ENCODE results near the gene VSTM2L. TPM values are rescaled to one million over a fixed set of nuclear protein-coding genes. Genes with fewer than 3 reads are reported as not detected.

VSTM2L gene
- total and polyA plus RNA-seq, 9 of the 15 experiments (the other 6 are each of a cell fraction or from before 2014, with no cell fraction given): not detected

- DNase-seq (ENCODE audit: extremely low read depth in 1 of 4, low spot score in 3 of 4): no peak
- TF ChIP-seq TFAP4 (CRISPR knock-in tag; IDR thresholded peaks at IDR 0.05; ENCODE audit: borderline replicate concordance): no peak
Measured at GRCh38 chr20:37972256-37973058, 69.5 kb downstream of the VSTM2L start.

More at GRCh38 chr20:37972256-37973058, 69.5 kb downstream of the VSTM2L start:
- no peaks in the 10 kb centered on the region for H3K9me3 ChIP-seq (replicated peaks; ENCODE audit: control insufficient read depth, insufficient read depth, low read depth, low read length)
- peak overlapping the region; percentile 58 for H3K27ac ChIP-seq (ENCODE audit: extremely low read depth, low read depth, low read length)
- no peaks in the 10 kb centered on the region for H3K9me1 ChIP-seq (ENCODE audit: control insufficient read depth, insufficient read depth, low read length)
- H3K79me2 ChIP-seq (ENCODE audit: control insufficient read depth, insufficient read depth, low read length): no peaks in the 10 kb centered on the region
- FAIRE-seq (no peak), ATAC-seq (no peak)
- intact Hi-C loops (cut with micrococcal nuclease) (no loop called here), in situ Hi-C loops (cut with MboI) (no loop called here)
- H3K4me1 ChIP-seq (replicated peaks in 1 of 2; ENCODE audit: control insufficient read depth in 2 of 2, insufficient read depth in 2 of 2, low read length in 2 of 2): peaks cover 6 to 11% of the 10 kb centered on the region in 2 experiments; a peak in 3 of 5 replicates
- peak overlapping the region in 1 of 2 experiments; percentile 12; a peak in 1 of 4 replicates for H3K9ac ChIP-seq (ENCODE audit: insufficient read depth in 1 of 2, low read depth in 2 of 2, low read length in 2 of 2)
- no TSS peak for BruUV-seq (replicated peaks)
- H3K4me2 ChIP-seq (ENCODE audit: insufficient read depth, low read length): peak overlapping the region; percentile 48; the same call in 1 of the 2 replicates
- no peaks in the 10 kb centered on the region for H3K27me3 ChIP-seq (ENCODE audit: control insufficient read depth in 2 of 2, insufficient read depth in 2 of 2, low read length in 2 of 2)
- ChIA-PET CTCF (ENCODE audit: low intra/inter-chr PET ratio) (no interaction called here), POLR2A (interaction anchor here (1.3 to 2.9 kb wide), 2 partner anchors 11 to 14 kb away, joined by 6 to 11 read pairs; no protein-coding TSS in a partner anchor)
- H4K20me1 ChIP-seq (replicated peaks; ENCODE audit: control insufficient read depth, insufficient read depth, low read length): 0 out of 2 replicates have a peak, but pooled peaks cover under 1% of the 10 kb centered on the region
- H3K4me3 ChIP-seq: no peak overlapping the region
- H2AFZ ChIP-seq (ENCODE audit: low read depth, low read length): peak overlapping the region; percentile 49
- no peaks in the 10 kb centered on the region for H3K36me3 ChIP-seq (ENCODE audit: control insufficient read depth, insufficient read depth, low read length)
- 81% methylated on average over 7 of the region's 7 CpGs for WGBS (ENCODE audit: insufficient coverage, low coverage, missing lambda C conversion rate)

All from K562 (cell line).